HG03103 (cell line): ENCODE measurements around the gene TEX52.

Source experiments
- ATAC-seq: cut with Tn5 transposase; IDR thresholded peaks from one replicate; pipeline ENCODE4 v1.9.1; 2021; ENCODE audit warnings: low read depth; ENCODE audit not compliant: unreplicated experiment

TEX52 gene

DNA sequence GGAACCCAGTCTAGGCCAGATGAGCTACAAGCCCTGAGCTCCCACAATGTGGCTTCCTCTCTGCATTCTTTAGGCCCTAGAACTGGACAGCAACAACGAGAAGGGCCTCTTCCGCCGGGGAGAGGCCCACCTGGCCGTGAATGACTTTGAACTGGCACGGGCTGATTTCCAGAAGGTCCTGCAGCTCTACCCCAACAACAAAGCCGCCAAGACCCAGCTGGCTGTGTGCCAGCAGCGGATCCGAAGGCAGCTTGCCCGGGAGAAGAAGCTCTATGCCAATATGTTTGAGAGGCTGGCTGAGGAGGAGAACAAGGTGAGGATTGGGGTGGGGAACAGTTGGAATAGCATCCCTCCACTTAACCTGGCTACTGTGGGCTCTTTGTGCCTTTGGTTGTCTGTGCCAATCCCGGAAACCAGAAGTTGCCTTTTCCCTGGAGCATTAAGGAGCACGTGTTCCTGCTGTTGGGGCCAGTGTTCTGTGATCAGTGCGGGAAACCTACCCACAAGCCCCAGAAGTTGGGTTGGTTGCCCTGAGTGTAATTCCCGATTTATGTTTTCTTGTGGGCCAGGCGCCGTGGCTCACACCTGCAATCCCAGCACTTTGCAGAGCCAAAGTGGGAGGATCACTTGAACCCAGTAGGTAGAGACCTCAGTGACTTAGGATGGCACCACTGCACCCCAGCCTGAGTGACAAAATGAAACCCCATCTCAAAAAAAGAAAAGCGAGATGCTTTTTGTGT lies 55.6 kb downstream of the TEX52 start:
- ATAC-seq = no peak

DNA sequence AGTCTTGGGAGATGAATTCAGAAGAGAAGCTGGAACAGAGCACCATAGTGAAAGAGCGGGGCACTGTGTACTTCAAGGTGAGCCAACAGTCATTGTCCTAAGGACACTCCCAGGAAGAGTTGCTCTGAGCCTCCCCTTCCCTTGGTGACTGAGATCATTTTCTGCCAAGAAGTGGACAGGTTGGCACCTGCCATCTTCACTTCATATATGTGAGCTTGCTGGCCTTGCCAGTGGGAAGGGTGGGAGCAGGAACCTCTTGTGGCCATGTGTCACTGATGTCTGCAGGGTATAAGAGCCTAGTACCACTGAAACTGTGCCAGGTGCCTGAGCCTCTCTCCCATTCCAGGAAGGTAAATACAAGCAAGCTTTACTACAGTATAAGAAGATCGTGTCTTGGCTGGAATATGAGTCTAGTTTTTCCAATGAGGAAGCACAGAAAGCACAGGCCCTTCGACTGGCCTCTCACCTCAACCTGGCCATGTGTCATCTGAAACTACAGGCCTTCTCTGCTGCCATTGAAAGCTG lies 56.7 kb downstream of the TEX52 start:
- no peak for ATAC-seq
